ENCODE results near the gene CSTF2.
"Not testable (repeated sequence)": the region's sequence is repeated elsewhere in the genome, so short reads cannot be mapped to it uniquely, and the experiment has no call there.

Gene CSTF2, protein sequence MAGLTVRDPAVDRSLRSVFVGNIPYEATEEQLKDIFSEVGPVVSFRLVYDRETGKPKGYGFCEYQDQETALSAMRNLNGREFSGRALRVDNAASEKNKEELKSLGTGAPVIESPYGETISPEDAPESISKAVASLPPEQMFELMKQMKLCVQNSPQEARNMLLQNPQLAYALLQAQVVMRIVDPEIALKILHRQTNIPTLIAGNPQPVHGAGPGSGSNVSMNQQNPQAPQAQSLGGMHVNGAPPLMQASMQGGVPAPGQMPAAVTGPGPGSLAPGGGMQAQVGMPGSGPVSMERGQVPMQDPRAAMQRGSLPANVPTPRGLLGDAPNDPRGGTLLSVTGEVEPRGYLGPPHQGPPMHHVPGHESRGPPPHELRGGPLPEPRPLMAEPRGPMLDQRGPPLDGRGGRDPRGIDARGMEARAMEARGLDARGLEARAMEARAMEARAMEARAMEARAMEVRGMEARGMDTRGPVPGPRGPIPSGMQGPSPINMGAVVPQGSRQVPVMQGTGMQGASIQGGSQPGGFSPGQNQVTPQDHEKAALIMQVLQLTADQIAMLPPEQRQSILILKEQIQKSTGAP

DNA sequence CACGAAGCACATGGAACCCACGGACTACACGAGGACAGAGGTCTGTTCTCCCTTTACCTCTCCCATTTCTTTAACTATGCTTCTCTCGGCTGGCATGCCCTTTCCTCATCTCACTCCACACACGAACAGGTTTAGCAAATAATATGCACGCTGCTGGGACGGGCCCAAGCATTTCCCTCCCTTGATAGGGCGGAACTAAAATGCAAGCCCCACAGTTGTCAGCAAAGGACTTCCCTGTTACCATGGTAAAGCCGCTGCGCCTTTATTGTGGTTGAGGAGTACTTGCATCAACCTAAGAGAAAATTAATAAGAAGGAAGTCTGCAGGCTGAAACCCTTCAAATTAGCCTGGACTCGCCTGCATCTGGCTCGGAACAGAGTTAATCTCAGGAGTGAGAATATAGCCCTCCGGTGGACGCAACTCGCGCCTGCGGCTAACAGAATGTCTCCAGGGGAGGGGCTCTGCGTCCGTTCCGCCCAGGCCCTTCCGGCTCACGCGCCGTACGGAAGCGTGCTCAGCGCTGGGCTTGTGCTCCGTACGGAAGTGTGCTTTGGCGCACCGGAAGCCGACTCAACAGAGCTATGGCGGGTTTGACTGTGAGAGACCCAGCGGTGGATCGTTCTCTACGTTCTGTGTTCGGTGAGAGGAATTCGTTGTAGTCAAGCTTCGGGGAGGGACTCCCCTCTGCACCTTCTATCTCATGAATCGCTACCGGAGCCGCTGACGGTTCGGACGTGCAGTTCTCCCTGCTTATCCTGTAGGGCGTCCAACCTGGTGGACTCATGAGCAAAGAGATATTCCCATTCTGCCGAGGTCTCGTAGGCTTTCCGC lies at the start of gene CSTF2:
Gene CSTF2, plus strand, starts transcription at position 555 of the 830 bp plus-strand sequence. Its CDS starts 26 bp downstream, at position 581.
- peak; percentile 68 for DNase-seq

DNA sequence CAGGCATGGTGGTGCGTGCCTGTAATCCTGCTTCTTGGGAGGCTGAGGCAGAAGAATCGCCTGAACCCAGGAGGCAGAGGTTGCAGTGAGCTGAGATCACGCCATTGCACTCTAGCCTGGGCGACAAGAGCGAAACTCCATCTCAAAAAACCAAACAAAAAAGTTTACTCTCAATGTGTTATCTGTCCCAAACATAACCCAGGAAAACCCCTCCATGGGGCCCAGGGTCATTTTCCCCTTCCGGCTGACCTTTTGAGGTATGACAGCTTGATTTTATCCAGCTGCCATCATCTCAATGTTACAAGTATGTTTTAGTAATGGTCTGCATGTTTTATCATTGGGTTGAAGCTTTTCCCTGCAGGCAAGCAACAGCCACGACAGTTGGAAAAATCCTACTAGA lies 23.8 kb upstream of the CSTF2 start:
- DNase-seq: not testable (repeated sequence)

DNA sequence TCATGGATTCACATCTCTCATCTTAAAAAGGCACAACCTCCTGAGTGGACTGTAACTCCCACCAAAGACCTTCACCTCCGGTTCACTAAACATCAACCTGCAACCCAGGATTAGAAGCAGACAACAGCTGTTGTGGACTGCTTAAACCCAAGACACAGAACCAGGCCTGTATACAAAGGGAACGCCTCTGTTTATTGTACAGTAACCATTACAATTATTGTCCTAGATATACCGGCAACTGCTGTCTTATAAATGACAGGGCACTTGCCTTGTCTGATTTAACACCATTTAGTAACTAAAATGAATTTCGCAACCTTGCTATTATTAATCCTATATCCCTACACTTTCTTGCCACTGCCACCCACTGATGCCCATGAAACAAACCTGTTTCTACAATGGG lies 22.8 kb upstream of the CSTF2 start:
- no peak for DNase-seq

DNA sequence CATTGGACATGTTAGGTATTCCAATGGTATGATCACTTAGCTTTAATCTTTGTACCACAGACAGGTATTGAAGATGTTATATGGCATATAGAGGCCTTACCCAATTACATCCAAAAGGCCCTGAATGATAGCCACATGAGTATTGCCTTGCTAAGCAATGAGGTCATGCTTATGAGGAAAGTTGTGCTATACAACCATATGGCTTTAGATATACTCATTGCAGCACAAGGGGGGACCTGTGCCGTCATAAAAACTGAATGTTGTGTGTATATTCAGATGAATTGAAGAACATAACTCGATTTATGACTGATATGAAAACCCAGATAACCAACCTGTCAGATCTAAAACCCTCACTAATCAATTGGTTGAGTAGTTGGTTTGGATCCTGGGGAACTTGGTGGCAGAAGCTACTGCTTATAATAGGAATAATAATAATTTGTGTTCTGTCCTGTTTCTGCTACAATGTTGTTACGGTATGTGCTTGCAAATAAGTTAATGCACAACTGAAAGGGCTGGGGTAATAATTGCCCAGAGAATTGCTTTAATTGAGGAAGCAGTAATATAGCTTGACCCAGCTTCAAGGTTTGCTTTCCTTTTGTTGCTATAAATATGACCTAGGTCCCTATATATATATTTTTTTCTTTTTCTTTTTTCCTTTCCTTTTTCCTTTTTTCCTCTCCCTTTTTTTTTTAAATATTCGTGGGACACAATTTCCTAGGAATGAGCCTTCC lies 21.5 kb upstream of the CSTF2 start:
- no peak for DNase-seq

DNA sequence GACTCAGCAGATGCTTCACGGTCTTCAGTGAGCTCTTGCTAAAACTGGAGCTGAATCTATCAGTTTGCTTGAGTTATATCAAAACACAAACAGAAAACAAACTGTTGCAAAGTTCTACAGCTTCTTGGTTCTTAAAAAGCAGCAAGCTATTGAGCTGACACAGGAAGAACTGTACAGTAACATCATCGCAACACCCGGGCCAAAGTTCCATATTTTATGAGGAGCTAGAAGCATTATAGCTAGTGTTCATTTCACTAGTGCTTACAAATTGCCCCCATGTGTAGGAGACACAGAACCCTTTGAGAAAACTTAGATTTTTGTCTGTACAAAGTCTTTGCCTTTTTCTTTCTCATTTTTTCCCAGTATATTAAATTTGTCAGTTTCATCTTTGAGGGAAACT lies 17.3 kb upstream of the CSTF2 start:
- no peak for DNase-seq

DNA sequence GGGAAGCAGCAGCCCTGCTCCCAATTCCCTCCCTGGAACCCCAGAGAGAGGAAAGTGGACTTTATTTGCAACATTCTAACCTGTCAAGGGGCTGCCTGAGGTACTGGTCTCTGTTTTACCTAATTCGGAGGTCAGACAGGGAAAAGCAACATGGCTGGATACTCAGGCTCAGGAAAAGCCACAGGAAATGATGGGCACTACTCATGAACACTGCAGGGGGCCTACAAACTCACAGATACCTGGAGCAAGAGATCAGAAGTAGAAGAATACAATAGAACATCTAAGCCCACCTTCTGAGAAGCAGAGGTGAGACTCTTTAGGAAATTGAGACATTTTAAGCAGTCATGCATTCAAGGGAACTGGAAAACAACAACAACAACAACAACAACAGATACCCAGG lies 15.4 kb upstream of the CSTF2 start:
- no peak for DNase-seq

DNA sequence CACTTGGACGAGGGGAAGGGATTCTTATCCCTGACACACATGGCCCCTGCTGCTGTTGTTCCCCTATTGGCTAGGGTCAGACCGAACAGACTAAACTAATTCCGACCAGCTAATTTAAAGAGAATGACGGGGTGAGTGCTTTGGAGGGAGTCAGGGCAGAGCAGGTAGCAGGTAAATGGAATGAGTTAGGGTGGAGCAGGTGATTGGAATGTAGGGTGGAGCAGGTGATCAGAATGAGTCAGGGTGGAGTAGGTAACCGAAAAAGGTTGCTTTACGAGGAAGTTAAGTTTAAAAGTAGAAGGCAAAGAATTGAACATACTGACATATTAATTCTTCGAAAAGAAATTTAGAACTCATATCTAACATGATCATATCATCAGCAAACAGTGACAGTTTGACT lies 11.9 kb upstream of the CSTF2 start:
- not testable (repeated sequence) for DNase-seq

DNA sequence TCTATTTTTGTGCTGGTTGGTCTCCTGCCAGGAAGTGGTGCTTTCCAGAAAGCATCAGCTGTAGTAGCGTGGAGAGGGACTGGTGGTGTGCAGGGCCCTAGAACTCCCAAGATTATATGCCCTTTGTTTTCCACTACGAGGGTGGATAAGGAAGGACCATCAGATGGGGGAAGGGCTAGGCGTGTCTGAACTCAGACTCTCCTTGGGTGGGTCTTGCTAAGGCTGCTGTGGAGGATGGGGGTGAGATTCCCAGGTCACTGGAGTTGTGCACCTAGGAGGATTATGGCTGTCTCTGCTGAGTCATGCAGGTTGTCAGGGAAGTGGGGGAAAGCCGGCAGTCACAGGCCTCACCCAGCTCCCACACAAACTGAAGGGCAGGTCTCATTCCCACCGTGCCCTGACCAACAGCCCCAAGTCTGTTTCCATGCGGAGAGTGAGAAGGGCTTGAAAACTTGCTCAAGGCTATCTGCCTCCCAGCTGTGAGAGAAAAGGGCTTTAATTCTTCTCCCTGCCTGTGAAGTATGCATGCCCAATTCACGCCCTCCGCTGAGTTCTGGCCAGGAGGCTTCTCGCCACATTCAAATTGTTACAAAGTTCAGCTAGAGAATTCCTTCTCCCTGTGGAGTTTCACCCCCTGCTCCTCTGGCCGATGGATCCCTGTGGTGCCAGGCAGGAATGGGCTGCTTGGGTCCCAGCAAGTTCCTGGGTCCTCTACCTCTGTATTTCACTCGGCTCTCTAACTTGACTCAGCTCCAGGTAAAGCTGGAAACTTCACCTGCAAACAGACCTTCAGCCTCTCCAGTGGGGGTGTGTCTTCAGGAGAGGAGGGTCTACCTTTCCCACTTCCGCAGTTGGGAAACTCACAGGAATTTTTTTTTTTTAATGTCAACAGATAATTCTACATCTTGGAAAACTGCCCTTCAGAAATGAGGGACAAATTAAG lies 7.7 kb upstream of the CSTF2 start:
- DNase-seq: no peak

DNA sequence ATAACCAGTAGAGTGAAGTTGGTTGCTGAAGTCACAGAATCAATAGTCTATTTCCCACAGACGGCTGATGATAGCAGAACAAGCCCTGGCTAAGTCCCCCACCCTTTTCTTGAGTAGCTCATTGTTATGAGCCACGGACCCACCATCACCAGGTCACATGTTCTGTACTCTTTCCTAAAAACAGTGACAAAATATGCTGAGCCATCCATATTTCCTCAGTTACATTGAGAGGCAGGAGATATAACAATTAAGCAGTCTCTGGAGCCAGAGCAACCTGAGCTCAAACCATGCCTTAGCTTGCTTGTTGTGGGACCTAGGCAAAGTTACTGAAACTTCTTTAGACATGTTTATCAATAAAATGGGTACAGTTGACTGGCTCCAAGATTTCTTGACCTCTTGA lies 2.9 kb upstream of the CSTF2 start:
- no peak for DNase-seq

DNA sequence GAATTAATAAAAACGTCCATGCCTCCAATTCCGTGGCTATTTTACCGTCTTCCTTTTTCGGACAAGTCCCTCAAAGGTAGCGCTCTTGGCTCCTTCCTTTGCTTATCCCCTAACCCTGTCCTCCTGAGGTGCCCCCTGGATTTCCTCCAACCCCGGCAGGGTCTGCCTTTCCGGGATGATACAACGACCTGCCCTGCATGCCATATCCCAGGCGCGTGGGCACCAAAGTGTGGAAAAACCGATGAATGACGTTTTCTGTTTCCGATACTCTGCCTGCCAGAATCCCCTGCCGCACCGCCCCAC lies 706 bp upstream of the CSTF2 start:
- DNase-seq: no peak

DNA sequence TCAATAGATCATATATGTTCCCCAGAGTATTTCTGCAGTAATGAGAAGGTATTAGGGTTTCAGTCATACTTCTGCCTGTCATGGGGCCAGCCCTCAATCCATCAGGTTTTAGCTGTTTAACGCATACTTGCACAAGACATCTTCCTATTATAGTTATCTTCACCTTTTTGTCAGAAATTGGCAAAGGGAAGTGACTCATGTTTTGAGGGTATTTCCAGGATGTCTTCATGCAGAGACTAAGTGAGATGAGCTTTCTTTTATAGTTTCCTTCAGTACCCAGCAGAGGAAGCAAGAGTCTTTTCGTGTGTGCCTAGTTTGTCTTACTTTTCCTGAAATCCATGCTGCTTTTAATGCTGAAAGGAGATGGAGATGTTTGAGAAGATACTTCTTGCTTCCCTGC lies 9.5 kb downstream of the CSTF2 start:
- no peak for DNase-seq

DNA sequence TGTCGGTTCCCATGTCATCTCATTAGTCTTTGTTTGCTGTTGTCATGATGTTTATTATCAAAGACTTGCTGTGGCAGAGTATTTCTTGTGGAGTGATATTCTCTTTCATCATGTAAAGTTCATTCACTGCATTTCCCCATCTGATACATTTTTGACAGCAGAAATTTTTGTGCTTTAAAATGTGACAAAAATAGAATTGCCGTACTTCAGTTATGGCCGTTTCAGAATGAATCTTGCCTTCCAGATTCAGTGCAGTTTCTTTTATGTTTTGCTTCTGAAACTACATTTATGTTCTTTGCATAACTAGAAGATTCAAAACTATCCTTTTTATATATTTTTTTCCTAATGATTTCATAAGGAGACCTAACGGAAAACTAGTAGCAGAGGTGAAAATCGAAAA lies 10.0 kb downstream of the CSTF2 start:
- DNase-seq: no peak

DNA sequence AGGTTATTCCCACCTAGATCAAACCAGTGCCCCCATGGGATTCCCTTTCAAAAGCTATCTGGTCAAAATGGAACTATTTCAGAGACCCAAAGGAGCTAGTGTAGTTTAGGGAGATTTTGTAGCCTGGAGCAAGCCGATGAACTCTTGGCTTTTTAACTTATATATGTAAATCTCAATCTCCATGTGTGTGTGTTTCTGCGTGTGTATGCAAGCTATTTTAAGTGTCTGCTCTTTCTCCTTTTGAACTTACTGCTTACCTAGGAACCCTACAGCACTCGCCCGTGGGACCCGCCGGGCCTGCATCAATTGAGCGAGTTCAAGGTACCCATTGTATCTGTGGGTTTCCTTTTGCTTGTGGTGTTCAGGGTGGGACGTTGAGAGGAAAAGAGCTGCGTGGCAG lies 10.4 kb downstream of the CSTF2 start:
- DNase-seq: no peak

DNA sequence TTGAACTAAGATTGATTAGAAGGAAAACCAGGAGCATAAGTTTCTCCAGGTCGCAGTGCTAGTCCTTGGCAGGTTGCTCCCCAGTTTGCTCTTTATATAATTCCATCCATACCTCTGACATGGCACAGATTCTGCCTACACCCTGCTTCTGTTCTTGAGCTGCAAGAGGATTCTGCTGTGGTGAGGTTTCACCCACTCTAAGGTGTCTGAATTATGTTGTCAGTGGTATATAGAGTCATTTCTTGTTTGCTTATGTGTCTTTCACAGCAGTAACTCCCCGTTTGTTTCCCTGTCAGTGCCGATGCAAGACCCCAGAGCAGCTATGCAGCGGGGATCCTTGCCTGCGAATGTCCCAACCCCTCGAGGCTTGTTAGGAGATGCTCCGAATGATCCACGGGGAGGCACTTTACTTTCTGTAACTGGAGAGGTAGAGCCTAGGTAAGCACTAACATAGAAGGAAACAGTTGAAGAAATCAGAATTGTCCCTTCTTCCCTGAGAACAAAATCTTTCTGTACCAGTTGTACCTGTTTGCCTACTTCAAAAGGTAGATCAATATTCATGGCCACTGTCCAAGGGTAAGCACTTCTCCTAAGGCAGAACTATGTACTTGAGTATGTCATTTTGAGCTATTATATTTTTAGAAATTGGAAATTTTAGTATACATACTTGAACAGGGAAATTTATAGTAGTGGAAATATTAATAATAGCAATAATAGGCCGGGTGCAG lies 11.2 kb downstream of the CSTF2 start:
- DNase-seq: no peak

DNA sequence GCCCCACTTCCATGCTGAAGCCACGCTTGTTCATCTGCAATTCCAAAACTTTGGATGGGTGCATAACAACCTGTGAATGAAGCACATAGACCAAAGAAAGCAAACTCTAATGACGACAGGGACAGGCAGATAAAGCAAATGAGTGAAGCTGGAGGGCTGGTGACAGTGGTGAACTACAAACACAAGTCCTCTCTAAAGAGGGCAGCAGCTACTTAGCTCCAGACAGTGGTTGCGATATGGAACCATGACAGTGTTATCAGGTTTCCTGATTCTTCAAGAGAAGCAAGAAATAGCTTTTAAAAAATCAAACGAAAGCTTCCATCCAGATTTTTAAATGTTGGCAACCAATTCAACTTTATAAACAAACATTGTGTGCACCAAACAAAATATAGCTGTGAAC lies 30.1 kb downstream of the CSTF2 start:
- DNase-seq: no peak

DNA sequence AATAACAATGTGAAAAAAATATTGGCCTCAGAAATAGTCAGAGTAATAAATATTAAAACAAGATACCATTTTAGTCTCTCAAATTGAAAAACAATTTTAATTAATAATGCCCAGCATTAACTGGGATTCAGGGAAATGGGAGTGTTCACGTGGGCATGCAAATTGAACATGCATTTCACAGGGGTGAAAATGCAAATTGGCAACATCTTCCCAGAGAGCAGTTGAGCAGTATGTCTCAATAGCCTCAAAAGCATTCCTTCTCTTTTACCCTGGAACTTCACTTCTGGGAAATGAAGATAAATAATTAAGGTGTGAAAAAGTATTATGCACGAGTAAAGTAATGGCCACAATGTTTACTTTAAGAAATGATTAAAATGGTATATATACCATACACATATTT lies 32.6 kb downstream of the CSTF2 start:
- no peak for DNase-seq

DNA sequence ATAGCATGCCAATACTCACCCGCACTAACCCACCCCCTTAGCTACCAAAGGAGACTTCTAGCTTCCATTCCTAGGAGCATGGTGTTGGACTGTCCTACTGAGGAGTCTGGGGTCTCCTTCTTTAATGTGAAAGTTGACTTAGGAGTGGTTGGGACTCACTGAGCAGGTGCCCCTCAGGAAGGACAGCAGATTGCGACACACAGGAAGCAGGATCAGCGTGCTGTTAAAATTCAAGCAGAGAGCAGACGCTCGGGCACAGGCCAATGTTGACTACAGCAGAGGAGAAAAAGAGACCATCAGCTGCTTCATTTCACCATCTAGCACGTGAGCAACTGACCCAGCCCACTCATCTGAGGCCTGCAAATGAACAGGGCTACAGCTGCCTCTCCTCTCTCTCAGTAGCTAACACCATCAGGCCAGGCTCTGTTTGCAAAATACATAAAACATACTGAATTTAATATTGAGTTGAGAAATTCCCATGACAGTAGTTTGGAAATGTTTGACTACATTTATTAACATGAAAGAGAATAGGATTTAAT lies 43.2 kb downstream of the CSTF2 start:
- DNase-seq: no peak

DNA sequence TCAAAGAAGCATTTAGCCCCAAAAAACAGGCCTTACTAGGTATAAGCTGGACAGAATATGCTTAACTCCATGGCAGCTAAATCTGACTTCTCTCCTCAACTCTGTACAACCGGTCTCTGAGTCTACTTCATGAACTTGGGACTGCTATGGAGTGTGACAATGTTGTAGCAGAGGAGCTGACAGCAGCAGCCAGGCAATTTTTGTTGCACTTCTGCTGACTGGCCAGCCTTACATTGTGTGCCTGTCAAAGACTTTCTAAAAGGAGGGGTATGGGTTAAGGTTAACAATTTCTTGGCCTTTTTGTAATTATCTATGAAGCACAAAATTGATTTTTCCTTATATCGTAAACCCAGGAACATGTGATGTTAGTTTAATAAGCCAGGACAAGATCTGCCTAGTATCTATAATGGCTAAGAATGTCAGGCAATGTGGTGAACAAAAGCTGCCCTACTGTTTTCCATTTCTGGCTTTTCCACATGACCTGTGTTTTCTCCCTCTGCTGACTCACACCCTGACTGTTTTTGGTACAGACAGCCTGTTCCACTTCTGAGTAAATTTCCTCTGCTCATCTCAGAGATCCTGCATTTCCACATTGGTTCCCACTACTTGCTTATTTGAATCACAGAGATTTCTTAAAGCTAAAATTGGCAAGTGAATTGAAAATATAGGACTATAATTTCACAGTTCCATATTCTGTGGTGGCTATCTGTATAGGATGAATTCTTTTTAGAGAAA lies 44.6 kb downstream of the CSTF2 start:
- DNase-seq: no peak

DNA sequence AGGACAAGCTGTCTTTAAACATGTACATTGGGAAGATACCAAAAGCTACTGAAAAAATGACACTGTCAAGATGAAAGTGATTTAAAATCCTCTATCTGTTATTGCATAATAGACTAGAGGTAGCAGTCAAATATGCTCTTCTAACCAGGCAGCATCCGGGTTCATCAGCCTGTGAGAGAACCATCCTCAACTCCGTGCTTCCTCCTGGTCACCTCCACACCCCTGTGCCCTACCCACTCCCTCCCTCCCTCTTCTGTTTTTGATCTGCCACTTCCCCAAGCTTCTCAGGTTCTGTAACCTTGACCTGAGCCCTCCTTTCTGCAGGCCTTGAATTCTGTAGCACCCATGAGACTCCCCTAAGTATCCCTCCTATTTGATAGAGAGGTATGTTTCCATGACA lies 48.1 kb downstream of the CSTF2 start:
- DNase-seq: no peak

DNA sequence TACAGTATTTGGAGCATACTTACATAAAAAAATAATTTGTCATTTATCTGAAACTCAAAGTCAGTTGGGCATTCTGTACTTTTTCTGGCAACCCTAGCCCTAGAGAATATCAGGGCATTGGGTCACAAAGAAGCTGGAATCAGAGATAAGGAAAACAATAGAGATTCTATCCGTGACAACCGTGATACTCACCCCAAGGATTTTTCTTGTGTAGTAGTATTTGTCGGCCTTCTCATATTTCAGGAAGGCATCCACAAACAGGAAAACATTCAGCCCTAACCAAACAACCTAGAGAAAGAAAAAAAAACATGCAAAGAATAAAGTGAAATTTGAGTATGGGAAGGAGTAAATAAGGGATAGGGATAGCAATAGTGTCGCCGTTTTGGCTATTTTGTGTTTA lies 50.3 kb downstream of the CSTF2 start:
- no peak for DNase-seq
